Endodermal cell (in vitro differentiated cells): Measurements from ENCODE around the gene NFE2L2. TPM values are rescaled to one million over a fixed set of nuclear protein-coding genes. Genes with fewer than 3 reads are reported as not detected.

Source experiments
- DNase-seq: peaks from one replicate; pipeline ENCODE4 v3.0.0-alpha.2; 2017
- H3K27ac ChIP-seq: 2 replicates; pipeline ENCODE4 v1.5.1; 2013; ENCODE audit warnings: mild to moderate bottlenecking, low read depth, low read length, moderate library complexity
- H3K27me3 ChIP-seq: 2 replicates; pipeline ENCODE4 v1.6.1; 2013; ENCODE audit warnings: mild to moderate bottlenecking, low read length, moderate library complexity; ENCODE audit not compliant: insufficient read depth, control insufficient read depth, poor library complexity, severe bottlenecking
- H3K36me3 ChIP-seq: 2 replicates; pipeline ENCODE4 v1.7.0; 2013; ENCODE audit warnings: mild to moderate bottlenecking, low read length, moderate library complexity; ENCODE audit not compliant: control insufficient read depth, insufficient read depth
- H3K4me1 ChIP-seq: one replicate; pipeline ENCODE4 v1.7.0; 2013; ENCODE audit warnings: low read length; ENCODE audit not compliant: control insufficient read depth, insufficient read depth
- H3K4me3 ChIP-seq: 2 replicates; pipeline ENCODE4 v1.5.1; 2013; ENCODE audit warnings: mild to moderate bottlenecking, low read length, moderate library complexity
- H3K9ac ChIP-seq: 2 replicates; pipeline ENCODE4 v1.6.1; 2013; ENCODE audit warnings: mild to moderate bottlenecking, low read length, moderate library complexity; ENCODE audit not compliant: poor library complexity, severe bottlenecking; ENCODE audit errors: extremely low read depth
- H3K9me3 ChIP-seq: 2 replicates; pipeline ENCODE4 v1.6.1; 2013; ENCODE audit warnings: mild to moderate bottlenecking, low read length, moderate library complexity; ENCODE audit not compliant: control insufficient read depth
- H3K27ac Mint-ChIP-seq: 2 replicates; pipeline ENCODE4 v1.8.0; 2020; ENCODE audit warnings: mixed read lengths
- H3K27me3 Mint-ChIP-seq: 2 replicates; pipeline ENCODE4 v1.8.0; 2021; ENCODE audit warnings: mild to moderate bottlenecking, mixed read lengths; ENCODE audit not compliant: insufficient read depth
- H3K36me3 Mint-ChIP-seq: 2 replicates; pipeline ENCODE4 v1.8.0; 2020; ENCODE audit warnings: low read depth, mixed read lengths
- H3K4me1 Mint-ChIP-seq: 2 replicates; pipeline ENCODE4 v1.8.0; 2020; ENCODE audit warnings: mixed read lengths
- H3K4me3 Mint-ChIP-seq: 2 replicates; pipeline ENCODE4 v1.8.0; 2020; ENCODE audit warnings: mild to moderate bottlenecking, moderate library complexity, mixed read lengths
- H3K9me3 Mint-ChIP-seq: 2 replicates; pipeline ENCODE4 v1.8.0; 2020; ENCODE audit warnings: mild to moderate bottlenecking, mixed read lengths
- CTCF ChIP-seq: fragments of 200-600 bp; sonication (generic); conservative IDR thresholded peaks from 2 replicates; pipeline ENCODE4 v1.5.0; 2021; ENCODE audit warnings: antibody characterized with exemption, mild to moderate bottlenecking
- WGBS, 2 experiments: methylation state at CpG; one replicate each; pipeline versions ENCODE4 v1.1.5 to v1.1.7; 2013; ENCODE audit warnings: missing lambda C conversion rate in 2 of 2, mixed read lengths in 1 of 2; ENCODE audit not compliant: insufficient coverage in 1 of 2, insufficient read length in 1 of 2; 5-methylcytosine and 5-hydroxymethylcytosine counted together
- total RNA-seq, 2 donors: library from RNA; stranded (reverse); fragmentation: NEBNext Ultra II Directional in 1 of 2; extraction: Animal tissue kit (Norgen Biotek cat#: 25700) in 1 of 2; gene quantifications; 2 replicates in 1 of 2; 3 replicates in 1 of 2; pipeline ENCODE4 v1.2.1, GENCODE V29; 2021

The NFE2L2 gene
- total RNA-seq, 2 donors from 2014 or later = 59.0 to 59.1 TPM

GRCh38 chr2:177193240-177193639 lies 71.3 kb downstream of the NFE2L2 start:
- no peak overlapping the region for H3K9ac ChIP-seq
- no peaks in the 10 kb centered on the region for H3K9me3 Mint-ChIP-seq

GRCh38 chr2:177192788-177193187 lies 71.7 kb downstream of the NFE2L2 start:
- Mint-ChIP-seq H3K36me3 (no peaks in the 10 kb centered on the region), H3K4me1 (peaks cover under 1% of the 10 kb centered on the region), H3K4me3 (no peak overlapping the region), H3K9me3 (no peaks in the 10 kb centered on the region), H3K27ac (no peak overlapping the region), H3K27me3 (no peaks in the 10 kb centered on the region)
- H3K27ac ChIP-seq = no peak overlapping the region
- no peaks in the 10 kb centered on the region for H3K4me1 ChIP-seq
- no peak for TF ChIP-seq CTCF
- WGBS, 2 experiments = 100% methylated on average over 1 of the region's 1 CpG; no CpG with 5 or more reads in 1 of the 2 experiments
- no peaks in the 10 kb centered on the region for H3K27me3 ChIP-seq
- H3K9me3 ChIP-seq = no peaks in the 10 kb centered on the region
- DNase-seq = no peak
- H3K9ac ChIP-seq = no peak overlapping the region
- no peaks in the 10 kb centered on the region for H3K36me3 ChIP-seq
- H3K4me3 ChIP-seq = no peak overlapping the region

More at GRCh38 chr2:177193240-177193639, 71.3 kb downstream of the NFE2L2 start:
- no peaks in the 10 kb centered on the region for H3K9me3 ChIP-seq
- no peaks in the 10 kb centered on the region for H3K4me1 Mint-ChIP-seq
- WGBS, 2 experiments = 92% methylated on average over 2 of the region's 4 CpGs; no CpG with 5 or more reads in 1 of the 2 experiments
- H3K36me3 ChIP-seq = no peaks in the 10 kb centered on the region
- H3K4me1 ChIP-seq = no peaks in the 10 kb centered on the region
- no peak for DNase-seq
- no peak overlapping the region for H3K4me3 Mint-ChIP-seq
- no peak for TF ChIP-seq CTCF
- H3K27me3 ChIP-seq = no peaks in the 10 kb centered on the region
- no peak overlapping the region for H3K4me3 ChIP-seq
- no peaks in the 10 kb centered on the region for H3K27me3 Mint-ChIP-seq
- no peaks in the 10 kb centered on the region for H3K36me3 Mint-ChIP-seq
- no peak overlapping the region for H3K27ac Mint-ChIP-seq
- no peak overlapping the region for H3K27ac ChIP-seq

GRCh38 chr2:177190941-177191340 lies 73.6 kb downstream of the NFE2L2 start:
- peaks cover 5% of the 10 kb centered on the region for H3K4me1 Mint-ChIP-seq

More at GRCh38 chr2:177190941-177191340, 73.6 kb downstream of the NFE2L2 start:
- H3K27ac Mint-ChIP-seq = no peak overlapping the region
- H3K36me3 ChIP-seq = no peaks in the 10 kb centered on the region
- no peak for TF ChIP-seq CTCF
- H3K4me1 ChIP-seq = no peaks in the 10 kb centered on the region
- H3K27ac ChIP-seq = no peak overlapping the region
- H3K27me3 ChIP-seq = no peaks in the 10 kb centered on the region
- no peak for DNase-seq
- H3K9me3 ChIP-seq = peaks cover 6% of the 10 kb centered on the region
- H3K4me3 ChIP-seq = no peak overlapping the region
- H3K9ac ChIP-seq = no peak overlapping the region
- H3K36me3 Mint-ChIP-seq = no peaks in the 10 kb centered on the region
- no peaks in the 10 kb centered on the region for H3K27me3 Mint-ChIP-seq
- peaks cover 1% of the 10 kb centered on the region for H3K9me3 Mint-ChIP-seq
- WGBS, 2 experiments = 90 to 100% methylated on average over 1 of the region's 1 CpG
- no peak overlapping the region for H3K4me3 Mint-ChIP-seq
